ENCODE measurements around the gene WNT1. TPM values are rescaled to one million over a fixed set of nuclear protein-coding genes. Genes with fewer than 3 reads are reported as not detected.

The WNT1 gene
- polyA plus RNA-seq, 1 donor from 2014 or later, result not detected

GRCh38 chr12:49013428-49013827 is 35.3 kb downstream of the WNT1 start:
- Histone ChIP-seq H3K27me3 (ENCODE audit: insufficient read depth, low read depth, low read length) (no peaks in the 10 kb centered on the region), H4K20me1 (ENCODE audit: insufficient read depth) (no peaks in the 10 kb centered on the region)
- no peak for TF ChIP-seq TAF1 (IDR thresholded peaks at IDR 0.05; ENCODE audit: low read depth)
- TF ChIP-seq EZH2 (IDR thresholded peaks at IDR 0.05; ENCODE audit: borderline replicate concordance, insufficient read depth, low read length, poor library complexity, severe bottlenecking), result no peak
- TF ChIP-seq RAD21 (conservative IDR thresholded peaks at IDR 0.05), result no peak
- TF ChIP-seq EP300 (conservative IDR thresholded peaks at IDR 0.05; ENCODE audit: poor library complexity, severe bottlenecking), result no peak
- TF ChIP-seq SMC3 (conservative IDR thresholded peaks at IDR 0.05; ENCODE audit: poor library complexity), result no peak
- TF ChIP-seq MXI1 (conservative IDR thresholded peaks at IDR 0.05; ENCODE audit: poor library complexity, severe bottlenecking), result no peak
- no peak for TF ChIP-seq POLR2AphosphoS5 (IDR thresholded peaks at IDR 0.05)
- TF ChIP-seq, protein P1, sequence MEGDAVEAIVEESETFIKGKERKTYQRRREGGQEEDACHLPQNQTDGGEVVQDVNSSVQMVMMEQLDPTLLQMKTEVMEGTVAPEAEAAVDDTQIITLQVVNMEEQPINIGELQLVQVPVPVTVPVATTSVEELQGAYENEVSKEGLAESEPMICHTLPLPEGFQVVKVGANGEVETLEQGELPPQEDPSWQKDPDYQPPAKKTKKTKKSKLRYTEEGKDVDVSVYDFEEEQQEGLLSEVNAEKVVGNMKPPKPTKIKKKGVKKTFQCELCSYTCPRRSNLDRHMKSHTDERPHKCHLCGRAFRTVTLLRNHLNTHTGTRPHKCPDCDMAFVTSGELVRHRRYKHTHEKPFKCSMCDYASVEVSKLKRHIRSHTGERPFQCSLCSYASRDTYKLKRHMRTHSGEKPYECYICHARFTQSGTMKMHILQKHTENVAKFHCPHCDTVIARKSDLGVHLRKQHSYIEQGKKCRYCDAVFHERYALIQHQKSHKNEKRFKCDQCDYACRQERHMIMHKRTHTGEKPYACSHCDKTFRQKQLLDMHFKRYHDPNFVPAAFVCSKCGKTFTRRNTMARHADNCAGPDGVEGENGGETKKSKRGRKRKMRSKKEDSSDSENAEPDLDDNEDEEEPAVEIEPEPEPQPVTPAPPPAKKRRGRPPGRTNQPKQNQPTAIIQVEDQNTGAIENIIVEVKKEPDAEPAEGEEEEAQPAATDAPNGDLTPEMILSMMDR (IDR thresholded peaks at IDR 0.05; ENCODE audit: poor library complexity, severe bottlenecking), result no peak
- TF ChIP-seq, protein P2, sequence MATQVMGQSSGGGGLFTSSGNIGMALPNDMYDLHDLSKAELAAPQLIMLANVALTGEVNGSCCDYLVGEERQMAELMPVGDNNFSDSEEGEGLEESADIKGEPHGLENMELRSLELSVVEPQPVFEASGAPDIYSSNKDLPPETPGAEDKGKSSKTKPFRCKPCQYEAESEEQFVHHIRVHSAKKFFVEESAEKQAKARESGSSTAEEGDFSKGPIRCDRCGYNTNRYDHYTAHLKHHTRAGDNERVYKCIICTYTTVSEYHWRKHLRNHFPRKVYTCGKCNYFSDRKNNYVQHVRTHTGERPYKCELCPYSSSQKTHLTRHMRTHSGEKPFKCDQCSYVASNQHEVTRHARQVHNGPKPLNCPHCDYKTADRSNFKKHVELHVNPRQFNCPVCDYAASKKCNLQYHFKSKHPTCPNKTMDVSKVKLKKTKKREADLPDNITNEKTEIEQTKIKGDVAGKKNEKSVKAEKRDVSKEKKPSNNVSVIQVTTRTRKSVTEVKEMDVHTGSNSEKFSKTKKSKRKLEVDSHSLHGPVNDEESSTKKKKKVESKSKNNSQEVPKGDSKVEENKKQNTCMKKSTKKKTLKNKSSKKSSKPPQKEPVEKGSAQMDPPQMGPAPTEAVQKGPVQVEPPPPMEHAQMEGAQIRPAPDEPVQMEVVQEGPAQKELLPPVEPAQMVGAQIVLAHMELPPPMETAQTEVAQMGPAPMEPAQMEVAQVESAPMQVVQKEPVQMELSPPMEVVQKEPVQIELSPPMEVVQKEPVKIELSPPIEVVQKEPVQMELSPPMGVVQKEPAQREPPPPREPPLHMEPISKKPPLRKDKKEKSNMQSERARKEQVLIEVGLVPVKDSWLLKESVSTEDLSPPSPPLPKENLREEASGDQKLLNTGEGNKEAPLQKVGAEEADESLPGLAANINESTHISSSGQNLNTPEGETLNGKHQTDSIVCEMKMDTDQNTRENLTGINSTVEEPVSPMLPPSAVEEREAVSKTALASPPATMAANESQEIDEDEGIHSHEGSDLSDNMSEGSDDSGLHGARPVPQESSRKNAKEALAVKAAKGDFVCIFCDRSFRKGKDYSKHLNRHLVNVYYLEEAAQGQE (IDR thresholded peaks at IDR 0.05; ENCODE audit: borderline replicate concordance), result no peak

GRCh38 chr12:49014547-49014946 is 36.4 kb downstream of the WNT1 start:
- Histone ChIP-seq H4K20me1 (ENCODE audit: insufficient read depth) (no peaks in the 10 kb centered on the region), H3K9me3 (ENCODE audit: low read length) (no peaks in the 10 kb centered on the region), H3K9ac (ENCODE audit: low read length) (no peak overlapping the region), H3K27ac (ENCODE audit: low read length) (no peak overlapping the region), H2AFZ (ENCODE audit: low read depth, low read length) (no peak overlapping the region), H3K27me3 (ENCODE audit: insufficient read depth, low read depth, low read length) (no peaks in the 10 kb centered on the region), H3K9me2 (ENCODE audit: insufficient read depth, low read length) (no peaks in the 10 kb centered on the region), H3K4me2 (ENCODE audit: low read length) (no peak overlapping the region), H3K36me3 (ENCODE audit: insufficient read depth, low read length) (no peaks in the 10 kb centered on the region), H3K4me3 (ENCODE audit: low read length) (no peak overlapping the region), H3K79me2 (replicated peaks; ENCODE audit: insufficient read depth, low read length) (no peaks in the 10 kb centered on the region), H3F3A (ENCODE audit: insufficient read depth, low read length, poor library complexity, severe bottlenecking) (peaks cover 3% of the 10 kb centered on the region)
- TF ChIP-seq SMC3 (conservative IDR thresholded peaks at IDR 0.05; ENCODE audit: poor library complexity) (no peak), TAF1 (IDR thresholded peaks at IDR 0.05; ENCODE audit: low read depth) (no peak), MXI1 (conservative IDR thresholded peaks at IDR 0.05; ENCODE audit: poor library complexity, severe bottlenecking) (no peak), POLR2AphosphoS5 (IDR thresholded peaks at IDR 0.05) (no peak)
- TF ChIP-seq, protein P1 (IDR thresholded peaks at IDR 0.05; ENCODE audit: poor library complexity, severe bottlenecking), result no peak

More at GRCh38 chr12:49013428-49013827, 35.3 kb downstream of the WNT1 start:
- Histone ChIP-seq H3K36me3 (ENCODE audit: insufficient read depth, low read length) (no peaks in the 10 kb centered on the region), H3K79me2 (replicated peaks; ENCODE audit: insufficient read depth, low read length) (no peaks in the 10 kb centered on the region), H3K4me2 (ENCODE audit: low read length) (no peak overlapping the region), H3F3A (ENCODE audit: insufficient read depth, low read length, poor library complexity, severe bottlenecking) (peaks cover 3% of the 10 kb centered on the region), H3K9me3 (ENCODE audit: low read length) (no peaks in the 10 kb centered on the region), H3K27ac (ENCODE audit: low read length) (no peak overlapping the region), H3K9ac (ENCODE audit: low read length) (no peak overlapping the region), H3K4me3 (ENCODE audit: low read length) (no peak overlapping the region), H3K9me2 (ENCODE audit: insufficient read depth, low read length) (no peaks in the 10 kb centered on the region), H2AFZ (ENCODE audit: low read depth, low read length) (no peak overlapping the region)
